Fibroblast of the aortic adventitia (primary cell): ENCODE measurements around the gene WNK1. TPM values are rescaled to one million over a fixed set of nuclear protein-coding genes. Genes with fewer than 3 reads are reported as not detected.
A peak's percentile ranks its signal among the peaks of the same experiment; 100 is the strongest.

Experiments used
- DNase-seq: peaks from one replicate; pipeline ENCODE4 v3.0.0-alpha.2; 2010; ENCODE audit warnings: low read depth
- H3K4me3 ChIP-seq: 2 replicates; pipeline ENCODE4 v1.5.1; 2011; ENCODE audit warnings: low read depth, mild to moderate bottlenecking, control low read depth, low read length, moderate library complexity
- CTCF ChIP-seq: IDR thresholded peaks from 2 replicates; pipeline ENCODE4 v1.5.1; 2011; ENCODE audit warnings: mild to moderate bottlenecking, low read length, control low read depth, inconsistent platforms; ENCODE audit not compliant: insufficient read depth
- small RNA-seq: library from RNA; depleted of rRNA; stranded (forward); fragments of <200 nt; gene quantifications from one replicate; pipeline ENCODE3, GENCODE V24; 2012
- total RNA-seq: library from RNA; depleted of rRNA; stranded (reverse); fragments of >200 nt; gene quantifications from 2 replicates; pipeline ENCODE4 v1.2.3, GENCODE V29; 2012; ENCODE audit warnings: low replicate concordance

WNK1 gene
- total RNA-seq, 1 donor: 91.7 TPM

GRCh38 chr12:958588-959123 lies 206.3 kb downstream of the WNK1 start:
- no peak for TF ChIP-seq CTCF
- no peak overlapping the region for H3K4me3 ChIP-seq
- peak; percentile 68 for DNase-seq

Small RNA genes within 50 kb of the gene (small RNA-seq; reads per million reads assigned to genes)
- not detected for gene RNU4ATAC16P

Other genes starting within 250 kb of the WNK1 start
- 0.45 TPM in 1 of 2 replicates, not detected in the other for gene NINJ2, start 89.1 kb upstream of the WNK1 start, total RNA-seq
- 8.0 and 10.8 TPM in 2 replicates for gene RAD52, start 197.1 kb downstream of the WNK1 start, total RNA-seq
- 50.9 and 93.1 TPM in 2 replicates for gene ERC1, start 238.6 kb downstream of the WNK1 start, total RNA-seq